Neutrophil (primary cell): Measurements from ENCODE around the gene DNASE2B.

ENCODE experiments used
- H3K27ac ChIP-seq: fragments of 200-600 bp; sonication (generic); 2 replicates; pipeline ENCODE4 v1.5.1; 2016; ENCODE audit warnings: mild to moderate bottlenecking, moderate library complexity
- H3K27me3 ChIP-seq: fragments of 200-600 bp; sonication (generic); 2 replicates; pipeline ENCODE4 v1.6.0; 2016; ENCODE audit warnings: mild to moderate bottlenecking
- H3K36me3 ChIP-seq: fragments of 200-600 bp; sonication (generic); 2 replicates; pipeline ENCODE4 v1.5.1; 2017
- H3K4me1 ChIP-seq, 2 experiments: fragments of 200-600 bp in 1 of 2; sonication (generic) in 1 of 2; 1 replicate in 1 of 2; 2 replicates in 1 of 2; pipeline versions ENCODE4 v1.5.1 to v1.6.1; 2013 to 2016; ENCODE audit warnings: low read depth in 1 of 2, low read length in 1 of 2, mild to moderate bottlenecking in 1 of 2, moderate library complexity in 1 of 2; ENCODE audit not compliant: control insufficient read depth in 1 of 2, insufficient read depth in 1 of 2
- H3K4me3 ChIP-seq, 2 experiments: fragments of 200-600 bp in 1 of 2; sonication (generic) in 1 of 2; 1 replicate in 1 of 2; 2 replicates in 1 of 2; pipeline ENCODE4 v1.5.1; 2013 to 2016; ENCODE audit warnings: low read depth in 1 of 2, low read length in 1 of 2, mild to moderate bottlenecking in 1 of 2, moderate library complexity in 1 of 2
- H3K9me3 ChIP-seq: fragments of 200-600 bp; sonication (generic); 2 replicates; pipeline ENCODE4 v1.5.1; 2016
- CTCF ChIP-seq: fragments of 200-600 bp; sonication (generic); IDR thresholded peaks from 2 replicates; pipeline ENCODE4 v1.5.1; 2016; ENCODE audit warnings: antibody characterized with exemption

The DNASE2B gene

GRCh38 chr1:84407958-84408422 lies 9.7 kb downstream of the DNASE2B start:
- H3K27ac ChIP-seq, result no peak overlapping the region
- no peaks in the 10 kb centered on the region for H3K36me3 ChIP-seq
- no peaks in the 10 kb centered on the region for H3K9me3 ChIP-seq
- H3K4me3 ChIP-seq, result no peak overlapping the region
- no peaks in the 10 kb centered on the region for H3K4me1 ChIP-seq
- no peaks in the 10 kb centered on the region for H3K27me3 ChIP-seq
- no peak for TF ChIP-seq CTCF

- no peaks in the 10 kb centered on the region for H3K36me3 ChIP-seq
- no peak overlapping the region for H3K27ac ChIP-seq
- no peak for TF ChIP-seq CTCF
- no peaks in the 10 kb centered on the region for H3K27me3 ChIP-seq
- H3K9me3 ChIP-seq, result no peaks in the 10 kb centered on the region
- H3K4me3 ChIP-seq, result no peak overlapping the region
- H3K4me1 ChIP-seq, result no peaks in the 10 kb centered on the region
Measured at GRCh38 chr1:84409888-84410287, 11.6 kb downstream of the DNASE2B start.

- Histone ChIP-seq H3K9me3 (no peaks in the 10 kb centered on the region), H3K36me3 (no peaks in the 10 kb centered on the region), H3K27ac (no peak overlapping the region), H3K27me3 (no peaks in the 10 kb centered on the region), H3K4me3 (no peak overlapping the region), H3K4me1 (no peaks in the 10 kb centered on the region)
- TF ChIP-seq CTCF, result no peak
Measured at GRCh38 chr1:84410328-84411095, 12.2 kb downstream of the DNASE2B start.

- no peak overlapping the region for H3K4me3 ChIP-seq
- no peak overlapping the region for H3K27ac ChIP-seq
- no peak for TF ChIP-seq CTCF
- no peaks in the 10 kb centered on the region for H3K36me3 ChIP-seq
- H3K4me1 ChIP-seq, result no peaks in the 10 kb centered on the region
- H3K27me3 ChIP-seq, result no peaks in the 10 kb centered on the region
- H3K9me3 ChIP-seq, result no peaks in the 10 kb centered on the region
Measured at GRCh38 chr1:84412316-84412942, 14.1 kb downstream of the DNASE2B start.

GRCh38 chr1:84415396-84415795 lies 17.1 kb downstream of the DNASE2B start:
- no peaks in the 10 kb centered on the region for H3K27me3 ChIP-seq
- no peak for TF ChIP-seq CTCF
- no peaks in the 10 kb centered on the region for H3K36me3 ChIP-seq
- H3K4me1 ChIP-seq, result no peaks in the 10 kb centered on the region
- H3K27ac ChIP-seq, result no peak overlapping the region
- no peaks in the 10 kb centered on the region for H3K9me3 ChIP-seq
- H3K4me3 ChIP-seq, result no peak overlapping the region
